ENCODE measurements around the gene NTM. TPM values are rescaled to one million over a fixed set of nuclear protein-coding genes. Genes with fewer than 3 reads are reported as not detected.

Gene NTM
- total RNA-seq, 4 donors from 2014 or later: 0.78 to 1.1 (median 0.88) TPM; not detected in 1

DNA sequence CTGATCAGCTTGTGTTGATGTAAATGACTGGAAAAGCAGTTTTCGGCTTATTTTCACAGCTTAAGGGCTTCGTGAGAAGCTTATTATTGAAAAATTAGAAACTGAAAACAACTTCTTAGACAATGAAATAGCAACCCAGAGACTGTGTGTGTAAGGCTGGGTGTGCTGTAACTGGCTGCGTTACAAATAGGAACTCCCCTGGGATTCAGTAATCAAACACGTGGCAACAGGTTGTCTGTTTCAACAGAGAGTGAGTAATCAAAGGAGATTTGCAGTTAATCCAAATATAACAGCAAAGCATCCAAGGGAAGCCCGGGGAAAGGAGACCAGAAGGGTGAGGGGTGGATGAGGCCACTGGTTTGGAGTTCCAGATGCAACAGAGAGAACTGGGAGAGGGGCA lies 19.2 kb downstream of the NTM start:
- 73 to 75% methylated on average over 5 of the region's 5 CpGs for WGBS, 2 donors
- H3K9me3 ChIP-seq: no peaks in the 10 kb centered on the region

DNA sequence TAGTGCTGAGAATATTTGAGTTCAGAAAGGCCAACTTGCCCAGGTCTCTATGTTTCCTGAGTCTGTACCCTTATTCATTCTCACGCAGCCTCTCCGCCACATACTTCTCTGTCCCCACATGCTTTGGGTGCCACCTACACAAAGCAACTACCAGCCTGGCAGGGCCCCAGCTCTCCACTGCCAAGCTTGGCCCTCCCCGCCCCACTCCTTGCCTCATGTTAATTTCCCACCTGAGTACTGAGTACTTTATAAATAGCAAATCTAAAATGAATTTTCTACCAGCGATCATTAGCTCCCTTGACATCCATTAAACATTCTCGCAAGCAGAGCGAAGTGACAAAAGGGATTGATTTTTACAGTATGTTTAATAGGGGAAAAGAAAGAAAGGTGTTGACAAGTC lies 20.8 kb downstream of the NTM start:
- intact Hi-C loops (cut with DNase I): no loop called here
- H3K27me3 ChIP-seq: no peaks in the 10 kb centered on the region
- H3K36me3 ChIP-seq: no peaks in the 10 kb centered on the region
- TF ChIP-seq POLR2A (IDR thresholded peaks at IDR 0.05): no peak
- TF ChIP-seq, protein P1, sequence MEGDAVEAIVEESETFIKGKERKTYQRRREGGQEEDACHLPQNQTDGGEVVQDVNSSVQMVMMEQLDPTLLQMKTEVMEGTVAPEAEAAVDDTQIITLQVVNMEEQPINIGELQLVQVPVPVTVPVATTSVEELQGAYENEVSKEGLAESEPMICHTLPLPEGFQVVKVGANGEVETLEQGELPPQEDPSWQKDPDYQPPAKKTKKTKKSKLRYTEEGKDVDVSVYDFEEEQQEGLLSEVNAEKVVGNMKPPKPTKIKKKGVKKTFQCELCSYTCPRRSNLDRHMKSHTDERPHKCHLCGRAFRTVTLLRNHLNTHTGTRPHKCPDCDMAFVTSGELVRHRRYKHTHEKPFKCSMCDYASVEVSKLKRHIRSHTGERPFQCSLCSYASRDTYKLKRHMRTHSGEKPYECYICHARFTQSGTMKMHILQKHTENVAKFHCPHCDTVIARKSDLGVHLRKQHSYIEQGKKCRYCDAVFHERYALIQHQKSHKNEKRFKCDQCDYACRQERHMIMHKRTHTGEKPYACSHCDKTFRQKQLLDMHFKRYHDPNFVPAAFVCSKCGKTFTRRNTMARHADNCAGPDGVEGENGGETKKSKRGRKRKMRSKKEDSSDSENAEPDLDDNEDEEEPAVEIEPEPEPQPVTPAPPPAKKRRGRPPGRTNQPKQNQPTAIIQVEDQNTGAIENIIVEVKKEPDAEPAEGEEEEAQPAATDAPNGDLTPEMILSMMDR (IDR thresholded peaks at IDR 0.05): no peak
- DNase-seq: no peak
- H3K4me1 ChIP-seq: no peaks in the 10 kb centered on the region
- H3K4me3 ChIP-seq (replicated peaks in 1 of 3): no peak overlapping the region
- no peaks in the 10 kb centered on the region for H3K9me3 ChIP-seq
- no peak overlapping the region for H3K27ac ChIP-seq
- WGBS, 2 donors: 92 to 94% methylated on average over 6 of the region's 6 CpGs

More for the DNA sequence above, 19.2 kb downstream of the NTM start:
- no peak overlapping the region for H3K4me3 ChIP-seq (replicated peaks in 1 of 3)
- DNase-seq: no peak
- no peaks in the 10 kb centered on the region for H3K4me1 ChIP-seq
- H3K36me3 ChIP-seq: no peaks in the 10 kb centered on the region
- no peaks in the 10 kb centered on the region for H3K27me3 ChIP-seq
- no peak overlapping the region for H3K27ac ChIP-seq
- intact Hi-C loops (cut with DNase I): no loop called here
- TF ChIP-seq, protein P1 (IDR thresholded peaks at IDR 0.05): no peak
- no peak for TF ChIP-seq POLR2A (IDR thresholded peaks at IDR 0.05)

DNA sequence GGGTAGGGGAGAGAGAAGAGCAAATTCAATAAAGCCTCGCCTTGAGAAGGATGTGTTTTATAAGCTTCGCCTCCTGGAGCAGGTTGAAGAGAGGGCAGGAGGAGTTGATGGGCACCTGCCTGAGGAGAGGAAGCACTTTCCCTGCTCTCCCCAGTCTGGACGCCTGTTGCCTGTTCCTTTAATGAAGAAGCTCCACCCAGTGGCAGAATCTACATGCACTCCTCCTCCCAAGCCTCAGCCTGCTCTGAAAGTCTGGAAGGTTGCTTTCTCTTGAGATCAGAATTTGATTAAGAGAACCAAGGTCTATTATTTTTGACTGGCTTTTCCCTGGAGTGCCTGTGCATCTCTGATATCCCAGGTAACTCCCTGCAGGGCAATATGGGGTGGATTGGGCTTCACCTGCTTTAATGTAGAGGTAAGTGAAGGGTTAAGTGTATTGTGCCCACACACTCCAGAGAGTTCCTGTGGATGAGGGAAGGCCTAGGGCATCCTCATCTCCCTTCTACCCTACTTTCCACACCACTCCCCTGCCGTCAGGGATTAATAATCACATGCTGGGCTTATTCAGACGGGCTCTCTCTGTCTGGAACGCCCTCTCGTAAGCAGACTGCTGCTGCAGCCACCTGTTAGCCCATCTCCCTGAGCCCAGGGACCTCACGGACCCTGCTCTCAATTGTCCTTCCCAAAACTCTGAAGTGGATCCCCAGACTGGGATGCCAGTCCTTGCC lies 22.3 kb downstream of the NTM start:
- no peaks in the 10 kb centered on the region for H3K27me3 ChIP-seq
- DNase-seq: no peak
- H3K4me1 ChIP-seq: no peaks in the 10 kb centered on the region
- intact Hi-C loops (cut with DNase I): no loop called here
- no peaks in the 10 kb centered on the region for H3K9me3 ChIP-seq
- 63 to 70% methylated on average over 8 of the region's 8 CpGs for WGBS, 2 donors
- no peak for TF ChIP-seq POLR2A (IDR thresholded peaks at IDR 0.05)
- TF ChIP-seq, protein P1 (IDR thresholded peaks at IDR 0.05): no peak
- H3K36me3 ChIP-seq: no peaks in the 10 kb centered on the region
- H3K4me3 ChIP-seq (replicated peaks in 1 of 3): no peak overlapping the region
- no peak overlapping the region for H3K27ac ChIP-seq

DNA sequence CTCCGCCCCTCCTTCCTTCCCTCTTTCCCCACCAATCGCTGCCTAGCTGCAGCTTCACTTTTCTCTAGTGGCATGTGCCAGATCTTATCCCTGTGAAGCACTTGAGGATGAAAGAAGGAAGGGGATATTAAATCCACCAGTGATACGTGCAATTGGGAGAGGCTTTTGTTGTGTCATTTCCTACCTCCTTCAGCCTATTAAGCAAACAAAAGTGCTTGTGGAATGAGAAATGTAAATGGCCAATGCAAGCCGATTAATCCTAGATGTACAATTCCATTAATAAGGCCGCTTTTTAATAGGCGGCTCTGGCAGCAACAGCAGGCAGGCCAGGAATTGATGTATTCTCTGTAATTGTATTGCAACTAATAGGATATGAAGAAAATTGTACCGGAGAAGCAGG lies 23.3 kb downstream of the NTM start:
- no peak overlapping the region for H3K27ac ChIP-seq
- no peaks in the 10 kb centered on the region for H3K4me1 ChIP-seq
- no peak for DNase-seq
- intact Hi-C loops (cut with DNase I): no loop called here
- TF ChIP-seq, protein P1 (IDR thresholded peaks at IDR 0.05): no peak
- TF ChIP-seq POLR2A (IDR thresholded peaks at IDR 0.05): no peak
- 76 to 87% methylated on average over 7 of the region's 7 CpGs for WGBS, 2 donors
- H3K4me3 ChIP-seq (replicated peaks in 1 of 3): no peak overlapping the region
- no peaks in the 10 kb centered on the region for H3K9me3 ChIP-seq
- H3K36me3 ChIP-seq: no peaks in the 10 kb centered on the region
- H3K27me3 ChIP-seq: no peaks in the 10 kb centered on the region

DNA sequence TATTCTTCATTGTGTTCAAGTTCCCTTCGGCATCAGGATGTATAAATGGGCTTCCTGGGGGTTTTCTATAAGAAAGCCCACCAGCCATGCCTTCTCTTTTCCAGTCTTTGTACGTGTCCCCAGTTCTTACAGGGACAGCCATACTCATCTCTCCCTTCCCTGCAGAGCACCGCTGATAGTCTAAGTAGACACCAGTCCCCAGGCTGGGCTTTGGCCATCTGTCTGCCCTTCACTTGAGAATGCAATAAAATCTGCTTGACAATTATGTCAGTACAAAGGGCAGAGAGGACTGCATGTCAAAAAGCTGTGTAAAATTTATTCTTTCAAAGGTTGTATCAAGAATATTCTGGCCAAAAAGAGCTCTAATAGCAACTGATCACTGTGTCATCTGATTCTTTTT lies 27.3 kb downstream of the NTM start:
- Histone ChIP-seq H3K4me1 (no peaks in the 10 kb centered on the region), H3K36me3 (no peaks in the 10 kb centered on the region), H3K27ac (no peak overlapping the region), H3K4me3 (replicated peaks in 1 of 3) (no peak overlapping the region), H3K9me3 (no peaks in the 10 kb centered on the region), H3K27me3 (no peaks in the 10 kb centered on the region)
- DNase-seq: no peak
- WGBS, 2 donors: 85 to 86% methylated on average over 3 of the region's 3 CpGs
- TF ChIP-seq, protein P1 (IDR thresholded peaks at IDR 0.05): no peak
- TF ChIP-seq POLR2A (IDR thresholded peaks at IDR 0.05): no peak
- intact Hi-C loops (cut with DNase I): no loop called here
